22Rv1 (cell line): Measurements from ENCODE around the gene MTMR11.

Experiments
- CTCF ChIP-seq: fragments of 450-650 bp; IDR thresholded peaks from 2 replicates; pipeline ENCODE4 v1.5.1; 2017; ENCODE audit warnings: mild to moderate bottlenecking
- ZFX ChIP-seq: fragments of 450-650 bp; IDR thresholded peaks from 2 replicates; pipeline ENCODE4 v1.6.1; 2017; ENCODE audit warnings: antibody characterized with exemption, borderline replicate concordance

- no peak for TF ChIP-seq CTCF
- TF ChIP-seq ZFX: no peak
Observed at GRCh38 chr1:149932474-149932873, 4.2 kb downstream of the MTMR11 start.
